ENCODE measurements around the gene SLC16A2. TPM values are rescaled to one million over a fixed set of nuclear protein-coding genes. Genes with fewer than 3 reads are reported as not detected.

Gene SLC16A2
- total RNA-seq, 1 experiment from 2014 or later = 0.32 TPM

GRCh38 chrX:74534569-74535038, 113.3 kb downstream of the SLC16A2 start:
- RAD21 ChIA-PET (ENCODE audit: low non-redundant PET in 1 of 2, low total read pairs in 2 of 2, uncharacterized antibody in 2 of 2, unreplicated experiment in 2 of 2) = interaction anchor here in 1 of 2 experiments (0.8 kb wide), 1 partner anchor 41 kb away, joined by 3 read pairs; no protein-coding TSS in a partner anchor
- BruUV-seq (replicated peaks) = no TSS peak

More at GRCh38 chrX:74534569-74535038, 113.3 kb downstream of the SLC16A2 start:
- H3K36me3 ChIP-seq (ENCODE audit: control insufficient read depth in 1 of 2, insufficient read depth in 2 of 2, low read length in 2 of 2) = no peaks in the 10 kb centered on the region
- no peak for ATAC-seq
- H3K27me3 ChIP-seq (ENCODE audit: insufficient read depth, low read length) = no peaks in the 10 kb centered on the region
- TF ChIP-seq SP1 (IDR thresholded peaks at IDR 0.05; ENCODE audit: low read depth) = no peak
- TF ChIP-seq CEBPB (IDR thresholded peaks at IDR 0.05; ENCODE audit: low read depth) = no peak
- no peak for TF ChIP-seq SRF (IDR thresholded peaks at IDR 0.05; ENCODE audit: low read depth)
- TF ChIP-seq, protein P1, sequence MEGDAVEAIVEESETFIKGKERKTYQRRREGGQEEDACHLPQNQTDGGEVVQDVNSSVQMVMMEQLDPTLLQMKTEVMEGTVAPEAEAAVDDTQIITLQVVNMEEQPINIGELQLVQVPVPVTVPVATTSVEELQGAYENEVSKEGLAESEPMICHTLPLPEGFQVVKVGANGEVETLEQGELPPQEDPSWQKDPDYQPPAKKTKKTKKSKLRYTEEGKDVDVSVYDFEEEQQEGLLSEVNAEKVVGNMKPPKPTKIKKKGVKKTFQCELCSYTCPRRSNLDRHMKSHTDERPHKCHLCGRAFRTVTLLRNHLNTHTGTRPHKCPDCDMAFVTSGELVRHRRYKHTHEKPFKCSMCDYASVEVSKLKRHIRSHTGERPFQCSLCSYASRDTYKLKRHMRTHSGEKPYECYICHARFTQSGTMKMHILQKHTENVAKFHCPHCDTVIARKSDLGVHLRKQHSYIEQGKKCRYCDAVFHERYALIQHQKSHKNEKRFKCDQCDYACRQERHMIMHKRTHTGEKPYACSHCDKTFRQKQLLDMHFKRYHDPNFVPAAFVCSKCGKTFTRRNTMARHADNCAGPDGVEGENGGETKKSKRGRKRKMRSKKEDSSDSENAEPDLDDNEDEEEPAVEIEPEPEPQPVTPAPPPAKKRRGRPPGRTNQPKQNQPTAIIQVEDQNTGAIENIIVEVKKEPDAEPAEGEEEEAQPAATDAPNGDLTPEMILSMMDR (IDR thresholded peaks at IDR 0.05 in 2 of 3, conservative IDR thresholded peaks at IDR 0.05 in 1 of 3; ENCODE audit: borderline replicate concordance in 1 of 3, insufficient read depth in 1 of 3, low read depth in 2 of 3, low read length in 2 of 3) = no peak
- no peak for TF ChIP-seq EZH2 (IDR thresholded peaks at IDR 0.05)
- no peak for TF ChIP-seq ZBTB33 (IDR thresholded peaks at IDR 0.05; ENCODE audit: extremely low read depth, insufficient replicate concordance, low read length)
- no peak for TF ChIP-seq RAD21 (IDR thresholded peaks at IDR 0.05; ENCODE audit: low read depth)
- TF ChIP-seq, protein P2, sequence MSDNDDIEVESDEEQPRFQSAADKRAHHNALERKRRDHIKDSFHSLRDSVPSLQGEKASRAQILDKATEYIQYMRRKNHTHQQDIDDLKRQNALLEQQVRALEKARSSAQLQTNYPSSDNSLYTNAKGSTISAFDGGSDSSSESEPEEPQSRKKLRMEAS (IDR thresholded peaks at IDR 0.05) = no peak
- no peak for TF ChIP-seq JUND (IDR thresholded peaks at IDR 0.05)
- TF ChIP-seq YY1 (IDR thresholded peaks at IDR 0.05; ENCODE audit: extremely low read depth, insufficient replicate concordance, low read depth, low read length) = no peak
- TF ChIP-seq, protein P3, sequence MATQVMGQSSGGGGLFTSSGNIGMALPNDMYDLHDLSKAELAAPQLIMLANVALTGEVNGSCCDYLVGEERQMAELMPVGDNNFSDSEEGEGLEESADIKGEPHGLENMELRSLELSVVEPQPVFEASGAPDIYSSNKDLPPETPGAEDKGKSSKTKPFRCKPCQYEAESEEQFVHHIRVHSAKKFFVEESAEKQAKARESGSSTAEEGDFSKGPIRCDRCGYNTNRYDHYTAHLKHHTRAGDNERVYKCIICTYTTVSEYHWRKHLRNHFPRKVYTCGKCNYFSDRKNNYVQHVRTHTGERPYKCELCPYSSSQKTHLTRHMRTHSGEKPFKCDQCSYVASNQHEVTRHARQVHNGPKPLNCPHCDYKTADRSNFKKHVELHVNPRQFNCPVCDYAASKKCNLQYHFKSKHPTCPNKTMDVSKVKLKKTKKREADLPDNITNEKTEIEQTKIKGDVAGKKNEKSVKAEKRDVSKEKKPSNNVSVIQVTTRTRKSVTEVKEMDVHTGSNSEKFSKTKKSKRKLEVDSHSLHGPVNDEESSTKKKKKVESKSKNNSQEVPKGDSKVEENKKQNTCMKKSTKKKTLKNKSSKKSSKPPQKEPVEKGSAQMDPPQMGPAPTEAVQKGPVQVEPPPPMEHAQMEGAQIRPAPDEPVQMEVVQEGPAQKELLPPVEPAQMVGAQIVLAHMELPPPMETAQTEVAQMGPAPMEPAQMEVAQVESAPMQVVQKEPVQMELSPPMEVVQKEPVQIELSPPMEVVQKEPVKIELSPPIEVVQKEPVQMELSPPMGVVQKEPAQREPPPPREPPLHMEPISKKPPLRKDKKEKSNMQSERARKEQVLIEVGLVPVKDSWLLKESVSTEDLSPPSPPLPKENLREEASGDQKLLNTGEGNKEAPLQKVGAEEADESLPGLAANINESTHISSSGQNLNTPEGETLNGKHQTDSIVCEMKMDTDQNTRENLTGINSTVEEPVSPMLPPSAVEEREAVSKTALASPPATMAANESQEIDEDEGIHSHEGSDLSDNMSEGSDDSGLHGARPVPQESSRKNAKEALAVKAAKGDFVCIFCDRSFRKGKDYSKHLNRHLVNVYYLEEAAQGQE (IDR thresholded peaks at IDR 0.05; ENCODE audit: low read depth) = no peak
- TF ChIP-seq POLR2A (IDR thresholded peaks at IDR 0.05; ENCODE audit: borderline replicate concordance, extremely low read depth, insufficient read depth, insufficient read length) = no peak
- no peak for TF ChIP-seq POLR2AphosphoS5 (IDR thresholded peaks at IDR 0.05; ENCODE audit: low read depth, low read length)
- TF ChIP-seq CBX3 (IDR thresholded peaks at IDR 0.05; ENCODE audit: low read depth) = no peak
- no peak for TF ChIP-seq ZNF274 (IDR thresholded peaks at IDR 0.05; ENCODE audit: low read depth, low read length)
- no peak for TF ChIP-seq EGR1 (IDR thresholded peaks at IDR 0.05; ENCODE audit: low read depth)
- no peak for TF ChIP-seq ELF1 (IDR thresholded peaks at IDR 0.05; ENCODE audit: borderline replicate concordance, low read depth)
- no peak for TF ChIP-seq ZFX (IDR thresholded peaks at IDR 0.05)
- no peak for TF ChIP-seq SIN3A (IDR thresholded peaks at IDR 0.05; ENCODE audit: low read depth)
- no peak for TF ChIP-seq EZH2phosphoT487 (IDR thresholded peaks at IDR 0.05; ENCODE audit: borderline replicate concordance)
- H3K4me2 ChIP-seq (ENCODE audit: low read length) = no peak overlapping the region
- H2AFZ ChIP-seq (ENCODE audit: low read depth, low read length, poor library complexity, severe bottlenecking) = no peak overlapping the region
- H3K9ac ChIP-seq (ENCODE audit: low read length) = no peak overlapping the region
- no peak overlapping the region for H3K4me3 ChIP-seq (replicated peaks in 1 of 2; ENCODE audit: low read depth in 1 of 2, low read length in 2 of 2)
- peaks cover 0 to 6% of the 10 kb centered on the region in 2 experiments; a peak in 1 of 4 replicates for H3K4me1 ChIP-seq (ENCODE audit: control insufficient read depth in 1 of 2, insufficient read depth in 2 of 2, low read length in 2 of 2)
- POLR2A ChIA-PET = no interaction called here
- H3K9me2 ChIP-seq (ENCODE audit: insufficient read depth) = no peaks in the 10 kb centered on the region
- no peak overlapping the region for H3K27ac ChIP-seq (ENCODE audit: low read depth, low read length)
- H3K79me2 ChIP-seq (ENCODE audit: insufficient read depth, low read length) = no peaks in the 10 kb centered on the region
- intact Hi-C loops (cut with micrococcal nuclease) = no loop called here
- no peak for DNase-seq (ENCODE audit: low read depth, low spot score)
- CTCF ChIA-PET = no interaction called here
- H4K20me1 ChIP-seq (ENCODE audit: insufficient read depth) = no peaks in the 10 kb centered on the region
- no peaks in the 10 kb centered on the region for H3K9me3 ChIP-seq (ENCODE audit: control insufficient read depth in 1 of 2, insufficient read depth in 1 of 2, low read depth in 1 of 2, low read length in 2 of 2)

Measured in HCT116 (cell line).